Measurements from ENCODE around the gene ALKBH7.

The ALKBH7 gene

DNA sequence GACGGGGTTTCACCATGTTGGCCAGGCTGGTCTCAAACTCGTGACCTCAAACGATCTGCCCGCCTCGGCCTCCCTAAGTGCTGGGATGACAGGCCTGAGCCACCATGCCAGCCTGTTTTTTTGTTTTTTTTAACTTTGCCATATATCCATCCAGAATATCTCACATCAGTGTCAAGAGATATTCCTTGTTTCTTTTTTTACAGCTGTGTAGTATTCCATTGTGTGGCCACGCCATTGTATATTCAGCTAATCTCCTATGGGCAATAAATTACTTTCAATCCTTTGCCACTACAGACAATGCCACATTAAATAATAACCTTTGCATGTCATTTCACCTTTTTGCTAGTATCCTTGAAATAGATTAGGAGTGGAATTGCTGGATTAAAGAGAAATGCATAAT lies 36.8 kb downstream of the ALKBH7 start:
- no peak overlapping the region for H3K27ac ChIP-seq
- H3K4me3 ChIP-seq (ENCODE audit: low read depth, low read length) = no peak overlapping the region
- TF ChIP-seq, protein P1, sequence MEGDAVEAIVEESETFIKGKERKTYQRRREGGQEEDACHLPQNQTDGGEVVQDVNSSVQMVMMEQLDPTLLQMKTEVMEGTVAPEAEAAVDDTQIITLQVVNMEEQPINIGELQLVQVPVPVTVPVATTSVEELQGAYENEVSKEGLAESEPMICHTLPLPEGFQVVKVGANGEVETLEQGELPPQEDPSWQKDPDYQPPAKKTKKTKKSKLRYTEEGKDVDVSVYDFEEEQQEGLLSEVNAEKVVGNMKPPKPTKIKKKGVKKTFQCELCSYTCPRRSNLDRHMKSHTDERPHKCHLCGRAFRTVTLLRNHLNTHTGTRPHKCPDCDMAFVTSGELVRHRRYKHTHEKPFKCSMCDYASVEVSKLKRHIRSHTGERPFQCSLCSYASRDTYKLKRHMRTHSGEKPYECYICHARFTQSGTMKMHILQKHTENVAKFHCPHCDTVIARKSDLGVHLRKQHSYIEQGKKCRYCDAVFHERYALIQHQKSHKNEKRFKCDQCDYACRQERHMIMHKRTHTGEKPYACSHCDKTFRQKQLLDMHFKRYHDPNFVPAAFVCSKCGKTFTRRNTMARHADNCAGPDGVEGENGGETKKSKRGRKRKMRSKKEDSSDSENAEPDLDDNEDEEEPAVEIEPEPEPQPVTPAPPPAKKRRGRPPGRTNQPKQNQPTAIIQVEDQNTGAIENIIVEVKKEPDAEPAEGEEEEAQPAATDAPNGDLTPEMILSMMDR (IDR thresholded peaks at IDR 0.05) = no peak
- no peaks in the 10 kb centered on the region for H3K9me3 ChIP-seq (ENCODE audit: control insufficient read depth, low read length)
- no peak overlapping the region for H2AFZ ChIP-seq
- H3K27me3 ChIP-seq (ENCODE audit: control insufficient read depth, insufficient read depth, low read length) = no peaks in the 10 kb centered on the region
- peaks cover 18% of the 10 kb centered on the region for H3K4me1 ChIP-seq
- no peak overlapping the region for H3K9ac ChIP-seq
- H3K79me2 ChIP-seq = no peaks in the 10 kb centered on the region
- no peak overlapping the region for H3K4me2 ChIP-seq (ENCODE audit: low read length)
- no peaks in the 10 kb centered on the region for H3K36me3 ChIP-seq (ENCODE audit: control insufficient read depth, insufficient read depth, low read length)

DNA sequence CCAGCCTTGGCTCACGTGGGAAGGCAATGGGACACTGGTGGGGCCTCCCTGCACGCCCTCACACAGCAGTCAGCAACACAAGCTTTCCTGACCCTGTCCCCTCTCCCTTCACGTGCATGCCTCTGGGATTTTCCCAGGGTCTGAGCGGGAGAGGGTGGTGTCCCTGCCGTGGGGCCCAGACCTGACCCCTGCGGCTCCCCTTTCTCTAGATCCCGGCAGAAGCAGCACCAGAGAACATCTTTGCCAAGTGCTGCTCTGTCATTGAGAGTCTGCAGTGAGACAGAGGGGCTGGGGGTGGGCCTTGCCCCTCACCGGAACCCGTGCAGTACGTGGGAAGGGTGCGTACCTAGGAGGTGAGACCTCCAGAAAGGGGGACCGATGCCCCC lies 39.5 kb downstream of the ALKBH7 start:
- Histone ChIP-seq H3K9ac (no peak overlapping the region), H3K27me3 (ENCODE audit: control insufficient read depth, insufficient read depth, low read length) (no peaks in the 10 kb centered on the region), H2AFZ (no peak overlapping the region), H3K79me2 (no peaks in the 10 kb centered on the region), H3K9me3 (ENCODE audit: control insufficient read depth, low read length) (no peaks in the 10 kb centered on the region), H3K36me3 (ENCODE audit: control insufficient read depth, insufficient read depth, low read length) (no peaks in the 10 kb centered on the region), H3K27ac (peak overlapping the region; percentile 83), H3K4me1 (peaks cover 19% of the 10 kb centered on the region), H3K4me3 (ENCODE audit: low read depth, low read length) (no peak overlapping the region), H3K4me2 (ENCODE audit: low read length) (no peak overlapping the region)
- TF ChIP-seq, protein P1 (IDR thresholded peaks at IDR 0.05) = no peak

DNA sequence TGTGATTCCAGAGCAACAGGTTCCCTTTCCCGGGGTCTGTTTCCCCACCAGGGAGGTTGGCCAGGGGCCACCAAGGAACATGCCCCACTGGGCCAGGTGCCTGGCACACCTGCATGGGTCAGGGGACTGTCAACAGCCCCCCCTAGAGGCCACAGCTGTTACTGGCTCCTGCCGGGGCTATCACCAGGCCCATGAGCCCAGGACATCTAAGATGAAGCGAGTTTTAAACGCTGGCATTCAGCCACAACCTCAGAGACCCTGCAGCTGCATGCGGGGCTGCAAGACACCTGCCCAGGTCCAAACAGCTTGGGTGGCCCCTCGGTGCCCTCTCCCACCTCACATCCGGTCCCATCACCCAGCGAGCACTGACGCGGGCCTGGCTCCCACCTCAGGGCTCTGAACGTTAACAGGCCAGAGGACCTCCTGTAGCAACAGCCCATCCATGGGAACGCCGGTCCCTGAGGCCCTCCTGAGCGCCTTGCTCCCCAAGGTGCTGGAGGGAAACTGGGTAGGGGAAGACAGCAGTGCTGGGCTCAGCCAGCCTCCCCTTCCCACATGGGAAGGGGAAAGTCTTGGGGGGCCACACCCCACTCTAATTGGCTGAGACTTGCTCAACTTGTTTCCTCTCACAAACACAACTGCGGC lies 40.0 kb downstream of the ALKBH7 start:
- H3K27me3 ChIP-seq (ENCODE audit: control insufficient read depth, insufficient read depth, low read length) = no peaks in the 10 kb centered on the region
- no peak overlapping the region for H3K4me2 ChIP-seq (ENCODE audit: low read length)
- H3K9me3 ChIP-seq (ENCODE audit: control insufficient read depth, low read length) = no peaks in the 10 kb centered on the region
- peak overlapping the region; percentile 83 for H3K27ac ChIP-seq
- no peaks in the 10 kb centered on the region for H3K36me3 ChIP-seq (ENCODE audit: control insufficient read depth, insufficient read depth, low read length)
- peaks cover 19% of the 10 kb centered on the region for H3K4me1 ChIP-seq
- no peak overlapping the region for H3K9ac ChIP-seq
- H3K4me3 ChIP-seq (ENCODE audit: low read depth, low read length) = no peak overlapping the region
- H3K79me2 ChIP-seq = no peaks in the 10 kb centered on the region
- peak overlapping the region; percentile 51 for H2AFZ ChIP-seq
- TF ChIP-seq, protein P1 (IDR thresholded peaks at IDR 0.05) = peak; percentile 62

DNA sequence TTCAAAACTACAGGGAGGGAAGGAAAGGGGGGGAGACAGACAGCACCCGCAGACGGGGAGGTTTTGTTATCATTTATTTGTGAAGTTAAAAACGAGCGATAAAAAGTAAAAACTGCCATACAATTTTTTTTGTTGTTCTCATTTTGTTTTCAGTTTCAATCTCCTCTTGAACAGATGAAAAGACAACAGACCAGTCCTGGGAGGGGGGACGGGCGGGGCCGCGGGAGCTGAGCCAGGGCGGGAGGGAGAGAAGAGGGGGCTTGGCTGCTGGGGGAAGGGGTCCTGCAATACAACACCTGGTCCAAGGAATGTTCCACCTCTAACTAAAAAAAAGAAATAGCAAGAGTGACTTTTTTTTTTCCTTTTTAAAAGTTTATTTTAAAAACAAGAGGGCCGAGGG lies 40.7 kb downstream of the ALKBH7 start:
- H3K27me3 ChIP-seq (ENCODE audit: control insufficient read depth, insufficient read depth, low read length) = no peaks in the 10 kb centered on the region
- H3K4me3 ChIP-seq (ENCODE audit: low read depth, low read length) = no peak overlapping the region
- H3K4me2 ChIP-seq (ENCODE audit: low read length) = no peak overlapping the region
- no peaks in the 10 kb centered on the region for H3K9me3 ChIP-seq (ENCODE audit: control insufficient read depth, low read length)
- peak overlapping the region; percentile 83 for H3K27ac ChIP-seq
- H2AFZ ChIP-seq = no peak overlapping the region
- H3K36me3 ChIP-seq (ENCODE audit: control insufficient read depth, insufficient read depth, low read length) = no peaks in the 10 kb centered on the region
- TF ChIP-seq, protein P1 (IDR thresholded peaks at IDR 0.05) = no peak
- H3K79me2 ChIP-seq = no peaks in the 10 kb centered on the region
- peaks cover 19% of the 10 kb centered on the region for H3K4me1 ChIP-seq
- H3K9ac ChIP-seq = no peak overlapping the region

Data from parathyroid adenoma (tissue), 2 donors.